ENCODE measurements around the gene BPIFB1. TPM values are rescaled to one million over a fixed set of nuclear protein-coding genes. Genes with fewer than 3 reads are reported as not detected.

Gene BPIFB1
- total RNA-seq, 4 donors from 2014 or later, result not detected

- no peaks in the 10 kb centered on the region for H3K9me3 ChIP-seq
- intact Hi-C loops (cut with DNase I), result no loop called here
- no peaks in the 10 kb centered on the region for H3K4me1 ChIP-seq
- no peaks in the 10 kb centered on the region for H3K36me3 ChIP-seq
- no peak overlapping the region for H3K4me3 ChIP-seq (replicated peaks in 1 of 3)
- TF ChIP-seq POLR2A (IDR thresholded peaks at IDR 0.05) (no peak), CTCF (IDR thresholded peaks at IDR 0.05) (no peak)
- no peak for DNase-seq
- no peaks in the 10 kb centered on the region for H3K27me3 ChIP-seq
- 88 to 93% methylated on average over 4 of the region's 4 CpGs for WGBS, 2 donors
- H3K27ac ChIP-seq, result no peak overlapping the region
Measured at GRCh38 chr20:33353013-33353402, 70.0 kb downstream of the BPIFB1 start.

Other genes with a start within 250 kb of the BPIFB1 start
- gene BPIFB3, start 229.3 kb upstream of the BPIFB1 start, total RNA-seq, result not detected
- not detected for gene BPIFB4, start 203.6 kb upstream of the BPIFB1 start, total RNA-seq
- not detected for gene BPIFA2, start 115.1 kb upstream of the BPIFB1 start, total RNA-seq
- not detected for gene BPIFA3, start 65.9 kb upstream of the BPIFB1 start, total RNA-seq
- not detected for gene BPIFA1, start 47.2 kb upstream of the BPIFB1 start, total RNA-seq
- 10 to 100 TPM; 26.6 to 41.8 (median 37.8) TPM for gene CDK5RAP1, start 118.3 kb downstream of the BPIFB1 start, total RNA-seq
- gene SNTA1, start 160.5 kb downstream of the BPIFB1 start, total RNA-seq, result 100 to 1,000 TPM; 193 to 291 (median 248) TPM
- 10 to 100 TPM; 29.7 to 57.3 (median 35.8) TPM for gene CBFA2T2, start 206.9 kb downstream of the BPIFB1 start, total RNA-seq

All from thyroid gland (tissue), 4 donors.